ENCODE results near the gene NMT1. TPM values are rescaled to one million over a fixed set of nuclear protein-coding genes. Genes with fewer than 3 reads are reported as not detected.

NMT1 gene
- total RNA-seq, 1 donor, result 77.6 TPM

DNA sequence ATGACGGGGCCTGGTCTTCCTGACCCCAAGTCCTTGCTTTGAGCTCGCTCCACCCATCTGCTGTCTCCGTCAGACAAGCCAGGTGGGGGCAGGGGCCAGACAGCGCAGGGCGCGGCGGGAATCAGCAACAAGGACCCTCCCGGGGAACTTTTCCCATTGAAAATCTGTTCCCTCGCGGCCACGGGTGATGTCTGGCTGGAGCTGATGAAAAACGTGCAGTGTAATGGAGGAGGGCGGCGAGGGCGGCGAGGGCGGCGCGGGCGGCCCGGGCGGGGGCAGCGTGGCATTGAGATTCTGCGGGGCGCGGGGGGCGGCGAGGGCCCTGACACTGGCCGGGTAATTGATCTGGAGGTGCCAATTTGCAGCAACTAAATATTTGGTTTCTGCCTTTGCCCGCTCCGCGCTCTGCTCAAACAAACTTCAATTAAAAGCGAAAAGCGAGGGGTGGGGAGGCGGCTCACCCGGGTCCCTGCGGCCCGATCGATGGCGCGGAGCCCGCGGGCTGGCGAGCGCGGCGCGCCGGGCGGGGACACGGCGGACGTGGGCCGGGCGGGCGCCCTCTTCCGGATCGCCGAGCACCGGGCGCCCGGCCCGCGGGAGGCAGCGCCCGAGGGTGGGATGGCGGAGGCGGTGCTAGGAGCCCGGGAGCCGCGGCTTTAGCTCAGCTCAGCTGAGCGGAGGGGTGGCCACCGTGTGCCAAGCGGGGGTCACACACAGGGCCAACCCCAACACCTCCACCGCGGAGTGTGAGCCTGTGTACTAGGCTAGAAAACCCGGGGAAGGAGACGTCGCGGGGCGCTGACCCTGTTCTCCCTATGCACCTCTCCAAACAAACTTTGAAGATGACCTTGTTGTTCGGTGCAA lies 42.0 kb upstream of the NMT1 start:
- peak; percentile 38 for TF ChIP-seq CTCF (IDR thresholded peaks at IDR 0.05; ENCODE audit: insufficient read depth, low read length)

GRCh38 chr17:45020354-45021138 lies 40.6 kb upstream of the NMT1 start:
- TF ChIP-seq CTCF (IDR thresholded peaks at IDR 0.05; ENCODE audit: insufficient read depth, low read length), result no peak
- DNase-seq (ENCODE audit: low read depth), result peak; percentile 16
- H3K4me3 ChIP-seq (ENCODE audit: low read depth, low read length), result no peak overlapping the region

More for the DNA sequence above, 42.0 kb upstream of the NMT1 start:
- DNase-seq (ENCODE audit: low read depth), result peak; percentile 41
- peak overlapping the region; percentile 61 for H3K4me3 ChIP-seq (ENCODE audit: low read depth, low read length)

DNA sequence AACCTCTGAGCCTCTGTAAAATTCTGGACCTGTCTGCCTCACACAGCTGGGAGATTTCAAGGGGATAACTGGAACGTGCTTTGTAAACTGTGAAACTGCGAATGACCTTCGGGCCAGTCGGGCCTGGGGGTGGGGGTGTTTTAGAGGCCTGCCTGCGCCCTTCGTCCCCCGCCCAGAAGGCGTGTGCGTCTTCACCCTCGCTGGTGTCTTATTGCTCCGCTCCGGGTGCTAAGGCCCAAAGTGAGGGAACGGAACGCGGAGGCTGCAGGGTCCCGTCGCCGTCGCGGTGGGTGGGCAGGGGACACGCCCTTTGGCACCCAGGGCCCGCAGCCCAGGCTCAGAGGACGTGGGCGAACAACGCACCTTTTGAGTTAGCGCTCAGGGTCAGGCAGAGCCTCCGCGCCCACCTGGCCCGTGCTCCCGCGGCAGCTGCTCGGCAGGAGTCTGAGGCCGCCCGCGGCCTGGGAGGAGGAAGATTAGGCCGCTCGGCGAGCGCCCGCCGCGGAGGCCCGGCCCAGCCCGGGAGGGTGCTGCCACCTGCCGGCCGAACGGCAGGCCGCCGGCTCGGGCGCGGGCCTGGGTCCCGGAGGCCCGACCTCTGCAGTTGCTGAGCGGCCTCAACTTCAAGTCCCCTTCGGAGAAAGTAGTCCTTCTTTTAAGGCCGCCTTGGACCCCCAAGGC lies 39.4 kb upstream of the NMT1 start:
- H3K4me3 ChIP-seq (ENCODE audit: low read depth, low read length), result peak overlapping the region; percentile 53
- peak; percentile 56 for TF ChIP-seq CTCF (IDR thresholded peaks at IDR 0.05; ENCODE audit: insufficient read depth, low read length)
- peak; percentile 51 for DNase-seq (ENCODE audit: low read depth)

- TF ChIP-seq CTCF (IDR thresholded peaks at IDR 0.05; ENCODE audit: insufficient read depth, low read length), result no peak
- DNase-seq (ENCODE audit: low read depth), result no peak
- H3K4me3 ChIP-seq (ENCODE audit: low read depth, low read length), result no peak overlapping the region
These were observed 38.8 kb upstream of the NMT1 start for GRCh38 chr17:45022288-45022648.

GRCh38 chr17:45022655-45023339 lies 38.3 kb upstream of the NMT1 start:
- TF ChIP-seq CTCF (IDR thresholded peaks at IDR 0.05; ENCODE audit: insufficient read depth, low read length), result no peak
- no peak for DNase-seq (ENCODE audit: low read depth)
- no peak overlapping the region for H3K4me3 ChIP-seq (ENCODE audit: low read depth, low read length)

- TF ChIP-seq CTCF (IDR thresholded peaks at IDR 0.05; ENCODE audit: insufficient read depth, low read length), result no peak
- DNase-seq (ENCODE audit: low read depth), result no peak
These were observed 32.0 kb upstream of the NMT1 start for GRCh38 chr17:45029096-45029495.

More at GRCh38 chr17:45029096-45029495, 32.0 kb upstream of the NMT1 start:
- no peak overlapping the region for H3K4me3 ChIP-seq (ENCODE audit: low read depth, low read length)
